Neural progenitor cell (in vitro differentiated cells): ENCODE measurements around the gene P3H1.
"Not testable (repeated sequence)": the region's sequence is repeated elsewhere in the genome, so short reads cannot be mapped to it uniquely, and the experiment has no call there.

ENCODE experiments used
- EZH2 ChIP-seq: fragments of 200-600 bp; sonication (generic); IDR thresholded peaks from 2 replicates; pipeline ENCODE4 v1.6.1; 2017; ENCODE audit warnings: antibody characterized with exemption, mild to moderate bottlenecking, moderate library complexity
- EZH2phosphoT487 ChIP-seq: fragments of 200-600 bp; sonication (generic); IDR thresholded peaks from 2 replicates; pipeline ENCODE4 v1.6.1; 2017; ENCODE audit warnings: antibody characterized with exemption

DNA sequence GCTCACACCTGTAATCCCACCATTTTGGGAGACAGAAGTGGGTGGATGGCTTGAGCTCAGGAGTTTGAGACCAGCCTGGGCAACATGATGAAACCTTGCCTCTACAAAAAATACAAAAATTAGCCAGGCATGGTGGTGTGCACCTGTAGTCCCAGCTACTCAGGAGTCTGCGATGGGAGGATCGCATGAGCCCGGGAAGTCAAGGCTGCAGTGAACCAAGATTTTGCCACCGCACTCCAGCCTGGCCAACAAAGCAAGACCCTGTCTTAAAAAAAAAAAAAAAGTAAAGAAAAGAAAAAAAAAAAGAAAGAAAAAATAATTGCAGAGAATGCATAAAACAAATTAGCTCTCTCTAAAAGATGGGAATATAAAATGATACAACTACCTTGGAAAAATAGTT, 41.0 kb downstream of the P3H1 start:
- TF ChIP-seq EZH2phosphoT487, EZH2: not testable (repeated sequence)
